ENCODE measurements around the gene UBASH3A. TPM values are rescaled to one million over a fixed set of nuclear protein-coding genes. Genes with fewer than 3 reads are reported as not detected.

The UBASH3A gene
- total RNA-seq, 1 donor from 2014 or later: not detected

GRCh38 chr21:42427809-42428419, 24.2 kb downstream of the UBASH3A start:
- Mint-ChIP-seq H3K27ac (no peak overlapping the region), H3K36me3 (no peaks in the 10 kb centered on the region), H3K27me3 (ENCODE audit: low read depth) (peaks cover 58% of the 10 kb centered on the region), H3K4me3 (no peak overlapping the region), H3K9me3 (peaks cover 9% of the 10 kb centered on the region), H3K4me1 (no peaks in the 10 kb centered on the region)
- no peak for DNase-seq (ENCODE audit: low spot score in 2 of 2, unreplicated experiment in 2 of 2)
- TF ChIP-seq CTCF (IDR thresholded peaks at IDR 0.05; ENCODE audit: unreplicated experiment): no peak

GRCh38 chr21:42429021-42429420, 25.3 kb downstream of the UBASH3A start:
- TF ChIP-seq CTCF (IDR thresholded peaks at IDR 0.05; ENCODE audit: unreplicated experiment): no peak
- H3K4me1 Mint-ChIP-seq: no peaks in the 10 kb centered on the region
- no peak overlapping the region for H3K4me3 Mint-ChIP-seq
- no peaks in the 10 kb centered on the region for H3K36me3 Mint-ChIP-seq
- H3K9me3 Mint-ChIP-seq: peaks cover 9% of the 10 kb centered on the region
- H3K27me3 Mint-ChIP-seq (ENCODE audit: low read depth): peaks cover 52% of the 10 kb centered on the region
- H3K27ac Mint-ChIP-seq: no peak overlapping the region
- no peak for DNase-seq (ENCODE audit: low spot score in 2 of 2, unreplicated experiment in 2 of 2)

- TF ChIP-seq CTCF (IDR thresholded peaks at IDR 0.05; ENCODE audit: unreplicated experiment): no peak
- no peaks in the 10 kb centered on the region for H3K4me1 Mint-ChIP-seq
- no peak for DNase-seq (ENCODE audit: low spot score in 2 of 2, unreplicated experiment in 2 of 2)
- H3K9me3 Mint-ChIP-seq: peaks cover 9% of the 10 kb centered on the region
- H3K27ac Mint-ChIP-seq: no peak overlapping the region
- H3K36me3 Mint-ChIP-seq: no peaks in the 10 kb centered on the region
- peaks cover 53% of the 10 kb centered on the region for H3K27me3 Mint-ChIP-seq (ENCODE audit: low read depth)
- no peak overlapping the region for H3K4me3 Mint-ChIP-seq
Observed at GRCh38 chr21:42429856-42430255, 26.2 kb downstream of the UBASH3A start.

- Mint-ChIP-seq H3K4me3 (no peak overlapping the region), H3K27ac (no peak overlapping the region), H3K36me3 (no peaks in the 10 kb centered on the region), H3K9me3 (peaks cover 9% of the 10 kb centered on the region), H3K27me3 (ENCODE audit: low read depth) (peaks cover 51% of the 10 kb centered on the region), H3K4me1 (no peaks in the 10 kb centered on the region)
- DNase-seq (ENCODE audit: low spot score in 2 of 2, unreplicated experiment in 2 of 2): no peak
- no peak for TF ChIP-seq CTCF (IDR thresholded peaks at IDR 0.05; ENCODE audit: unreplicated experiment)
Observed at GRCh38 chr21:42430521-42430920, 26.8 kb downstream of the UBASH3A start.

- Mint-ChIP-seq H3K9me3 (peaks cover 9% of the 10 kb centered on the region), H3K4me3 (no peak overlapping the region), H3K27ac (no peak overlapping the region), H3K4me1 (no peaks in the 10 kb centered on the region), H3K36me3 (no peaks in the 10 kb centered on the region), H3K27me3 (ENCODE audit: low read depth) (peaks cover 45% of the 10 kb centered on the region)
- no peak for DNase-seq (ENCODE audit: low spot score in 2 of 2, unreplicated experiment in 2 of 2)
- no peak for TF ChIP-seq CTCF (IDR thresholded peaks at IDR 0.05; ENCODE audit: unreplicated experiment)
Observed at GRCh38 chr21:42431196-42431595, 27.5 kb downstream of the UBASH3A start.

GRCh38 chr21:42432695-42433094, 29.0 kb downstream of the UBASH3A start:
- no peaks in the 10 kb centered on the region for H3K4me1 Mint-ChIP-seq
- DNase-seq (ENCODE audit: low spot score in 2 of 2, unreplicated experiment in 2 of 2): no peak
- H3K4me3 Mint-ChIP-seq: no peak overlapping the region
- peaks cover 42% of the 10 kb centered on the region for H3K27me3 Mint-ChIP-seq (ENCODE audit: low read depth)
- no peak overlapping the region for H3K27ac Mint-ChIP-seq
- TF ChIP-seq CTCF (IDR thresholded peaks at IDR 0.05; ENCODE audit: unreplicated experiment): no peak
- peaks cover 9% of the 10 kb centered on the region for H3K9me3 Mint-ChIP-seq
- H3K36me3 Mint-ChIP-seq: no peaks in the 10 kb centered on the region
